Fibroblast of lung (primary cell): ENCODE data around the gene AP5B1. TPM values are rescaled to one million over a fixed set of nuclear protein-coding genes. Genes with fewer than 3 reads are reported as not detected.

Experiments
- DNase-seq, 2 donors: peaks; one replicate each; pipeline versions ENCODE4 v3.0.0 to v3.0.0-alpha.2; 2010; ENCODE audit warnings: low read depth in 2 of 2
- H2AFZ ChIP-seq: 2 replicates; pipeline ENCODE4 v1.5.1; 2012; ENCODE audit warnings: low read length, control low read depth, inconsistent platforms
- H3K27ac ChIP-seq: 2 replicates; pipeline ENCODE4 v1.5.1; 2011; ENCODE audit warnings: low read length, control low read depth; ENCODE audit not compliant: insufficient read depth
- H3K27me3 ChIP-seq: 2 replicates; pipeline ENCODE4 v1.5.1; 2011; ENCODE audit warnings: mild to moderate bottlenecking, low read length; ENCODE audit not compliant: control insufficient read depth, insufficient read depth
- H3K36me3 ChIP-seq: 2 replicates; pipeline ENCODE4 v1.5.1; 2011; ENCODE audit warnings: low read length; ENCODE audit not compliant: control insufficient read depth, insufficient read depth
- H3K4me1 ChIP-seq: 2 replicates; pipeline ENCODE4 v1.5.1; 2011; ENCODE audit warnings: low read length; ENCODE audit not compliant: control insufficient read depth, insufficient read depth; ENCODE audit errors: extremely low read depth
- H3K4me2 ChIP-seq: 2 replicates; pipeline ENCODE4 v1.5.1; 2011; ENCODE audit warnings: low read length, control low read depth; ENCODE audit not compliant: insufficient read depth; ENCODE audit errors: extremely low read depth
- H3K4me3 ChIP-seq, 4 experiments: fragments of 200-600 bp in 1 of 4; sonication (generic) in 1 of 4; replicated peaks in 1 of 4; 2 replicates each; pipeline ENCODE4 v1.5.1; 2011 to 2016; ENCODE audit warnings: low read length in 4 of 4, low read depth in 3 of 4, mild to moderate bottlenecking in 3 of 4, control low read depth in 2 of 4, inconsistent platforms in 1 of 4, mixed read lengths in 1 of 4; ENCODE audit not compliant: insufficient read depth in 1 of 4; ENCODE audit errors: control extremely low read depth in 1 of 4
- H3K79me2 ChIP-seq: 2 replicates; pipeline ENCODE4 v1.5.1; 2012; ENCODE audit warnings: mild to moderate bottlenecking, low read length, inconsistent platforms; ENCODE audit not compliant: control insufficient read depth, insufficient read depth
- H3K9ac ChIP-seq: 2 replicates; pipeline ENCODE4 v1.5.1; 2011; ENCODE audit warnings: mild to moderate bottlenecking, low read length, control low read depth; ENCODE audit not compliant: insufficient read depth
- H3K9me3 ChIP-seq: 2 replicates; pipeline ENCODE4 v1.5.1; 2012; ENCODE audit warnings: low read depth, low read length; ENCODE audit not compliant: control insufficient read depth, insufficient read depth
- H4K20me1 ChIP-seq: 2 replicates; pipeline ENCODE4 v1.5.1; 2011; ENCODE audit warnings: low read length; ENCODE audit not compliant: control insufficient read depth, insufficient read depth; ENCODE audit errors: extremely low read depth
- CTCF ChIP-seq, 2 donors: IDR thresholded peaks in 1 of 2; conservative IDR thresholded peaks in 1 of 2; 1 replicate in 1 of 2; 2 replicates in 1 of 2; pipeline ENCODE4 v1.5.1; 2011 to 2012; ENCODE audit warnings: low read length in 2 of 2, control low read depth in 1 of 2, inconsistent platforms in 1 of 2, low read depth in 1 of 2, mild to moderate bottlenecking in 1 of 2
- EZH2 ChIP-seq: IDR thresholded peaks from 2 replicates; pipeline ENCODE4 v1.5.1; 2012; ENCODE audit warnings: low read length, control low read depth, mild to moderate bottlenecking; ENCODE audit errors: missing control alignments
- polyA plus RNA-seq, 2 donors: library from polyadenylated mRNA; depleted of rRNA in 1 of 2; stranded (reverse) in 1 of 2; unstranded in 1 of 2; fragments of >200 nt; gene quantifications; 2 replicates each; pipeline ENCODE4 v1.2.1, GENCODE V29; 2011 to 2012; ENCODE audit warnings: missing spikeins in 1 of 2
- total RNA-seq: library from RNA; depleted of rRNA; stranded (reverse); fragments of >200 nt; gene quantifications from 2 replicates; pipeline ENCODE4 v1.2.1, GENCODE V29; 2014

AP5B1 gene
- total and polyA plus RNA-seq, 2 donors (not counting 1 experiment from before 2014, with no cell fraction given): 1.6 to 6.3 TPM

- H3K4me3 ChIP-seq: no peak overlapping the region
- H3K36me3 ChIP-seq: no peaks in the 10 kb centered on the region
- H3K4me2 ChIP-seq: no peak overlapping the region
- TF ChIP-seq CTCF (conservative IDR thresholded peaks at IDR 0.05 in 1 of 2, IDR thresholded peaks at IDR 0.05 in 1 of 2; ENCODE audit: low read depth in 1 of 2, low read length in 2 of 2) (no peak), EZH2 (no peak)
- H3K9me3 ChIP-seq: no peaks in the 10 kb centered on the region
- no peaks in the 10 kb centered on the region for H3K27me3 ChIP-seq
- DNase-seq: no peak
- H3K27ac ChIP-seq: no peak overlapping the region
- no peak overlapping the region for H3K9ac ChIP-seq
- H4K20me1 ChIP-seq: no peaks in the 10 kb centered on the region
- no peaks in the 10 kb centered on the region for H3K4me1 ChIP-seq
- no peaks in the 10 kb centered on the region for H3K79me2 ChIP-seq
- no peak overlapping the region for H2AFZ ChIP-seq
Measured at GRCh38 chr11:65814986-65815565, 34.3 kb upstream of the AP5B1 start.

DNA sequence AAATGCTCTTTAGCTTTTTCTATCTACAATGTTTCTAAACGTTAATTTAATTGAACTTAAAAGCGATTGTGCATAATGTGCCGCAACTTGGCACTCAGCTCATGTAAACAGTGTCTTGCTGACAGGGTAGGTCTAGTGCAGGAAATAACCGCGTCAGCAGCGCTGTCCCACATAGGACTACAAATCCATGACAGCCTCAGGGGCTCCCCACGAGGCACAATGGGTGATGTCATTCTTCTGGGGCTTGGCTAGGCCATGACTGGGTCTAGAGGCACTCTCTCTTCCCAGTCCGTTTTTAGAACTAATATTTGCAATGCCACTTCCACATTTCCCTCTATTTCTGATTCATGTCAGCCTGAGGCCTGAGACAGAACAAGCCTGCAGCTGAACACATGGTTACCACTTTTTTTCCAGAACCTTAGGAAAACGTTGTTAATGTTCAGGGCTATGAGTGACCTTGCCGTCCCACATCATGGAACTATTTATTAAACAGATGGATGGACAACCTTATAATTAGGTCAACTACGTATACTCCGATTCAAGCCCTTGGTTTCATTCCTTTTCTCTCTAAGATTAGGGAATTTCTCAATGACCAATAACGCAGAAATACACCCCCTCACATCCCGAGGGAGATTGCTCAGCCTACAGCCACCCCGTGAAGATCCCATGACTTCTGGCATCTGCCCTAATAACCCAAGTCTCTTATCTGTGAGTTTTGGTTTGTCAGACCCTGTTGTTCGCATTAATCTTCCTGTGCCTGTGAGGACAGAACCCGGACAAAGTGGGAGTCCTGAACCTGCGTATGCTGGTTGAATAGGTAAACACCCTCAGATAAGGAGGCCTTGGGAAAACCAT is 33.6 kb upstream of the AP5B1 start:
- no peak for DNase-seq
- H4K20me1 ChIP-seq: no peaks in the 10 kb centered on the region

More for the DNA sequence above, 33.6 kb upstream of the AP5B1 start:
- no peak for TF ChIP-seq CTCF (conservative IDR thresholded peaks at IDR 0.05 in 1 of 2, IDR thresholded peaks at IDR 0.05 in 1 of 2; ENCODE audit: low read depth in 1 of 2, low read length in 2 of 2)
- TF ChIP-seq EZH2: no peak
- no peaks in the 10 kb centered on the region for H3K9me3 ChIP-seq
- no peaks in the 10 kb centered on the region for H3K36me3 ChIP-seq
- H3K4me1 ChIP-seq: no peaks in the 10 kb centered on the region
- no peak overlapping the region for H3K9ac ChIP-seq
- H2AFZ ChIP-seq: no peak overlapping the region
- no peaks in the 10 kb centered on the region for H3K79me2 ChIP-seq
- H3K4me3 ChIP-seq: no peak overlapping the region
- H3K4me2 ChIP-seq: no peak overlapping the region
- H3K27ac ChIP-seq: no peak overlapping the region
- H3K27me3 ChIP-seq: no peaks in the 10 kb centered on the region
